NCI-H69 (cell line): ENCODE results near the gene CUBN.

Experiments
- DNase-seq: peaks from one replicate; lab custom pipeline; 2025; lab: John Stamatoyannopoulos, UW

CUBN gene

GRCh38 chr10:16867556-16867955 is 262.1 kb downstream of the CUBN start:
- DNase-seq = no peak

GRCh38 chr10:16866541-16867275 is 262.9 kb downstream of the CUBN start:
- no peak for DNase-seq

- no peak for DNase-seq
These were observed 263.8 kb downstream of the CUBN start for GRCh38 chr10:16865766-16866165.

GRCh38 chr10:16863766-16864165 is 265.8 kb downstream of the CUBN start:
- no peak for DNase-seq

GRCh38 chr10:16857419-16857818 is 272.2 kb downstream of the CUBN start:
- DNase-seq = no peak

- DNase-seq = peak; percentile 3
These were observed 273.0 kb downstream of the CUBN start for GRCh38 chr10:16856567-16856966.

GRCh38 chr10:16856092-16856491 is 273.5 kb downstream of the CUBN start:
- DNase-seq = no peak

GRCh38 chr10:16854623-16855022 is 275.0 kb downstream of the CUBN start:
- no peak for DNase-seq

- no peak for DNase-seq
These were observed 275.8 kb downstream of the CUBN start for GRCh38 chr10:16853809-16854208.

GRCh38 chr10:16853201-16853600 is 276.4 kb downstream of the CUBN start:
- DNase-seq = no peak

GRCh38 chr10:16852624-16853023 is 277.0 kb downstream of the CUBN start:
- no peak for DNase-seq

- DNase-seq = no peak
These were observed 281.0 kb downstream of the CUBN start for GRCh38 chr10:16848562-16849154.

GRCh38 chr10:16847644-16848043 is 282.0 kb downstream of the CUBN start:
- no peak for DNase-seq

- DNase-seq = no peak
These were observed 284.4 kb downstream of the CUBN start for GRCh38 chr10:16845248-16845647.

GRCh38 chr10:16843252-16843870 is 286.2 kb downstream of the CUBN start:
- DNase-seq = peak; percentile 64

- DNase-seq = no peak
These were observed 294.4 kb downstream of the CUBN start for GRCh38 chr10:16835228-16835627.

GRCh38 chr10:16832351-16833080 is 297.1 kb downstream of the CUBN start:
- DNase-seq = peak; percentile 74

GRCh38 chr10:16828701-16829175 is 300.9 kb downstream of the CUBN start:
- DNase-seq = no peak

- DNase-seq = peak; percentile 80
These were observed 301.5 kb downstream of the CUBN start for GRCh38 chr10:16828114-16828568.

- DNase-seq = peak; percentile 6
These were observed 302.1 kb downstream of the CUBN start for GRCh38 chr10:16827474-16827873.

- DNase-seq = no peak
These were observed 306.8 kb downstream of the CUBN start for GRCh38 chr10:16822726-16823360.

- DNase-seq = no peak
These were observed 307.6 kb downstream of the CUBN start for GRCh38 chr10:16822027-16822426.
